ENCODE measurements around the gene ACSF2. TPM values are rescaled to one million over a fixed set of nuclear protein-coding genes. Genes with fewer than 3 reads are reported as not detected.

ACSF2 gene
- total and polyA plus RNA-seq, 2 of the 13 experiments (the other 11 are each of a cell fraction or from before 2014, with no cell fraction given): 87.3 to 109 TPM

- TF ChIP-seq ZBTB40 (IDR thresholded peaks at IDR 0.05) (no peak), ZBTB40 (CRISPR knock-in tag; IDR thresholded peaks at IDR 0.05) (no peak), ZNF17 (CRISPR knock-in tag; IDR thresholded peaks at IDR 0.05) (no peak), CREBL2 (CRISPR knock-in tag; IDR thresholded peaks at IDR 0.05; ENCODE audit: borderline replicate concordance) (no peak), ATF3 (CRISPR knock-in tag; IDR thresholded peaks at IDR 0.05) (no peak), KLF16 (CRISPR knock-in tag; IDR thresholded peaks at IDR 0.05) (0 out of 4 replicates have a peak, but pooled peaks of 1 of the 2 experiments have one; percentile 39), ZNF414 (CRISPR knock-in tag; IDR thresholded peaks at IDR 0.05) (0 out of 2 replicates have a peak, but pooled peaks have one; percentile 59), CBX1 (IDR thresholded peaks at IDR 0.05; ENCODE audit: low read depth) (no peak), ZSCAN29 (CRISPR knock-in tag; conservative IDR thresholded peaks at IDR 0.05) (no peak), ZNF768 (CRISPR knock-in tag; IDR thresholded peaks at IDR 0.05) (no peak), ZNF142 (CRISPR knock-in tag; IDR thresholded peaks at IDR 0.05) (no peak), ZNF567 (CRISPR knock-in tag; IDR thresholded peaks at IDR 0.05; ENCODE audit: borderline replicate concordance) (0 out of 2 replicates have a peak, but pooled peaks have one; percentile 45)
These were observed 14.3 kb downstream of the ACSF2 start (continued) for GRCh38 chr17:50440172-50440837.

Data from HepG2 (cell line).